ENCODE data around the gene ABCB7. TPM values are rescaled to one million over a fixed set of nuclear protein-coding genes. Genes with fewer than 3 reads are reported as not detected.
"Not testable (repeated sequence)": the region's sequence is repeated elsewhere in the genome, so short reads cannot be mapped to it uniquely, and the experiment has no call there.

ABCB7 gene
- 35.6 and 35.8 TPM in 2 replicates for total RNA-seq (2014; rRNA removed; shearing (Covaris generic))
- polyA plus RNA-seq (2014; cell fraction: nucleus; rRNA removed): 53.1 and 78.6 TPM in 2 replicates

- peak; percentile 63 for DNase-seq (ENCODE audit: extremely low read depth, low read depth)
Measured at GRCh38 chrX:75155827-75156525, at the start of gene ABCB7. Gene ABCB7 (minus strand): TSS chrX:75156283. CDS start chrX:75156272, 11 bp downstream.

GRCh38 chrX:75188415-75189206 lies 32.5 kb upstream of the ABCB7 start:
- DNase-seq (ENCODE audit: extremely low read depth, low read depth): not testable (repeated sequence)

GRCh38 chrX:75181721-75182120 lies 25.6 kb upstream of the ABCB7 start:
- no peak for DNase-seq (ENCODE audit: extremely low read depth, low read depth)

- DNase-seq (ENCODE audit: extremely low read depth, low read depth): not testable (repeated sequence)
Measured at GRCh38 chrX:75179536-75180293, 23.6 kb upstream of the ABCB7 start.

- DNase-seq (ENCODE audit: extremely low read depth, low read depth): not testable (repeated sequence)
Measured at GRCh38 chrX:75172257-75172890, 16.3 kb upstream of the ABCB7 start.

- DNase-seq (ENCODE audit: extremely low read depth, low read depth): no peak
Measured at GRCh38 chrX:75158054-75158453, 2.0 kb upstream of the ABCB7 start.

GRCh38 chrX:75156531-75156945 lies 455 bp upstream of the ABCB7 start:
- no peak for DNase-seq (ENCODE audit: extremely low read depth, low read depth)

GRCh38 chrX:75155447-75155826 lies 646 bp downstream of the ABCB7 start:
- no peak for DNase-seq (ENCODE audit: extremely low read depth, low read depth)

GRCh38 chrX:75154871-75155270 lies 1.2 kb downstream of the ABCB7 start:
- no peak for DNase-seq (ENCODE audit: extremely low read depth, low read depth)

GRCh38 chrX:75151827-75152592 lies 4.1 kb downstream of the ABCB7 start:
- DNase-seq (ENCODE audit: extremely low read depth, low read depth): no peak

GRCh38 chrX:75149654-75150053 lies 6.4 kb downstream of the ABCB7 start:
- DNase-seq (ENCODE audit: extremely low read depth, low read depth): no peak

GRCh38 chrX:75132672-75133071 lies 23.4 kb downstream of the ABCB7 start:
- no peak for DNase-seq (ENCODE audit: extremely low read depth, low read depth)

- no peak for DNase-seq (ENCODE audit: extremely low read depth, low read depth)
Measured at GRCh38 chrX:75131973-75132627, 24.0 kb downstream of the ABCB7 start.

- DNase-seq (ENCODE audit: extremely low read depth, low read depth): not testable (repeated sequence)
Measured at GRCh38 chrX:75129069-75129468, 27.0 kb downstream of the ABCB7 start.

GRCh38 chrX:75118296-75118695 lies 37.8 kb downstream of the ABCB7 start:
- DNase-seq (ENCODE audit: extremely low read depth, low read depth): no peak

- peak; percentile 20 for DNase-seq (ENCODE audit: extremely low read depth, low read depth)
Measured at GRCh38 chrX:75115707-75116413, 40.2 kb downstream of the ABCB7 start.

GRCh38 chrX:75114638-75115037 lies 41.4 kb downstream of the ABCB7 start:
- no peak for DNase-seq (ENCODE audit: extremely low read depth, low read depth)

GRCh38 chrX:75113664-75114063 lies 42.4 kb downstream of the ABCB7 start:
- no peak for DNase-seq (ENCODE audit: extremely low read depth, low read depth)

All from NCI-H460 (cell line).